HG03342 (cell line): Measurements from ENCODE around the gene RPL22.

Experiments
- ATAC-seq: cut with Tn5 transposase; IDR thresholded peaks from one replicate; pipeline ENCODE4 v1.9.1; 2021; ENCODE audit warnings: mild to moderate bottlenecking, moderate library complexity; ENCODE audit not compliant: unreplicated experiment

The RPL22 gene

DNA sequence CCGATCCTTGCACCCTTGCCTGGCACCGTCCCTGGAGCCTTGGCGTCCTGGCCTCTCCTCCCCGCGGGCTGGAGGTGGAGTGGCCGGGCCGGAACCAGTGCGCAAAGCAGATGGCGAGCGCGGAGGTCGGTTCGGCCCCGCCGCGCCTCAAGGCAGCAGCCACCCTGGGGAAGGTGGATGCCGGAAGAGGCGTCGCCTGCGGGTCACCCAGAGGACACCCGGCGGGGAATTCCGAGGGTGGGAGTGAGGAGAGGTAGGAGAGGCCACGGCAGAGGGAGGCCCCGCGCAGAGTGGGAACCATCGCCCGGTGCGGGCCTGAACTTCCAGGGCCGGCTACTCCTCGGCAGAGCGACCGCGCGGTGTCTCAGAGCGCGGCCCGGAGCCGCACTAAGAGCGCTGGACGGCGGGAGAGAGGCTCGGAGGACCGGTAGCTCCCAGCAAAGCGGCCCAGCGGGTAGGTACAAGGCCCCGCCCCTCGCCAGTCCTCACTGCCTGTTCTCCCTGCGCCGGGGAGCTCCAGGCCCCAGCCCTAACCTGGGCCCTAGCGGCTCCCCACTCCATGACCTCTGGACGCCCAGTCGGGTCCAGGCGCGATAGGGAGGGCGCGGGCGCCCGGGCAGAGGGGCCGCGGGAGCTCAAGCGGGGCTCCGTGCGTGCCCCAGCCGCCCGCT lies 6.6 kb upstream of the RPL22 start, which contains the start of gene RNF207:
Gene RNF207, plus strand, starts transcription at position 271 of the 671 bp plus-strand sequence. CDS start 417 bp downstream, outside the sequence.
- ATAC-seq: peak; percentile 57

DNA sequence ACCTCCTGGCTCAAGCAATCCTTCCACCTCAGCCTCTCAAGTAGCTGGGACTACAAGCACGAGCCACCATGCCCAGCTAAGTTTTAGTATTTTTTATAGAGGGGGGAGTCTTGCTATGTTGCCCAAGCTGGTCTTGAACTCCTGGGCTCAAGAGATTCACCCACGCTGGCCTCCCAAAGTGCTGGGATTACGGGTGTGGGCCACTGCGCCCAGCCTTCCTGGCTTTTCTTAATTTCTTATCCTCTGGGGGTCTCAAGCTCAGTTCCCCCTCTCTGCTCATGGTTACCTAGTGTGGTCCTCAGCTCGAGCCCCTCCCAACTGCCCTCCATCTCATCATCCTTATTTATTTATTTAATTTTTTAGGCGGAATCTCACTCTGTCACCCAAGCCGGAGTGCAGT lies 2.9 kb upstream of the RPL22 start:
- no peak for ATAC-seq

GRCh38 chr1:6200188-6200809 lies 904 bp upstream of the RPL22 start:
- no peak for ATAC-seq

DNA sequence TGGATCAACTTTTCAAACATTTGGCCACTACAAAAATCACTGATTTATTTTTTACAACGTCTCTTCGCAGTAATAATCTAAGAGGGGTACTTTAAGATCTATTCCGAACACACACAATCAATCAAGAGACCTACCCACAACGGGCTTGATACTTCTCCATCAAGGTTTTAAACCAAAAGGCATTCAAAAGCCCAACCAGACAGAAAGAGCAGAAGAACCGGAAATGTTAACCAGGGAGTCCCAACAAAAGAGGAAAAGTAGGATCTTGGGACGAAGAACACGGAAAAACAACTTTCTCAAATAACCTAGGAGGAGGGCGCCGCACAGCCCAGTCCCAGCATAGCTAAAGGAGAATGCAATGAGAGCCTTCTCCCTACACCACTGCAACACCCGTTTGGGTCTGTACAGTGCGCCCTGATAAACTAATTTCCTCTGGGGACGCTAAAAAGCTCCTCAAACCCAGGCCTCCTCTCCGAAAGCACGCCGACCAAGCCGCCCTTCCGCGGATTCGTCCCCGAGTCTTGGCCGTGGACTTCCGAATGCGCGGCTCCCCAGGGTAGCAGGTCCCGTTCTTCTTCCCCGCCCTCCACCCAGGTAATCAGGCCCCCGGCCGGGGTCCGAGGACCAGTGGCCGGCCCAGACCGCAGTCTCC lies 623 bp downstream of the RPL22 start:
- peak; percentile 26 for ATAC-seq

GRCh38 chr1:6197746-6198427 lies 1.5 kb downstream of the RPL22 start:
- no peak for ATAC-seq

DNA sequence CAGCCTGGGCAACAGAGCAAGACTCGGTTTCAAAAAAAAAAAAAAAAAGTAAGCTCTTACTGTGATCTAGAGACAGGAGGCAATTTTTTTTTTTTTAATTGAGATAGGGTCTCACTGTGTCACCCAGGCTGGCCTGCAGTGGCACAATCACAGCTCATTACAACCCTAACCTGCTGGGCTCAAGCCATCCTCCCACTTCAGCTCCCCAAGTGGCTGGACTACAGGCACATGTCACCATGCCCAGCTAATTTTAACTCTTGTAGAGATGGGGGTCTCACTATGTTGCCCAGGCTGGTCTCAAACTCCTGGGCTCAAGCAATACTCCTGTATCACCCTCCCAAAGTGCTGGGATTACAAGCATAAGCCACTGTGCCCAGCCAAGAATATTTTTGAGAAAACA lies 7.4 kb downstream of the RPL22 start:
- no peak for ATAC-seq

- no peak for ATAC-seq
Measured at GRCh38 chr1:6188466-6188865, 10.9 kb downstream of the RPL22 start.

DNA sequence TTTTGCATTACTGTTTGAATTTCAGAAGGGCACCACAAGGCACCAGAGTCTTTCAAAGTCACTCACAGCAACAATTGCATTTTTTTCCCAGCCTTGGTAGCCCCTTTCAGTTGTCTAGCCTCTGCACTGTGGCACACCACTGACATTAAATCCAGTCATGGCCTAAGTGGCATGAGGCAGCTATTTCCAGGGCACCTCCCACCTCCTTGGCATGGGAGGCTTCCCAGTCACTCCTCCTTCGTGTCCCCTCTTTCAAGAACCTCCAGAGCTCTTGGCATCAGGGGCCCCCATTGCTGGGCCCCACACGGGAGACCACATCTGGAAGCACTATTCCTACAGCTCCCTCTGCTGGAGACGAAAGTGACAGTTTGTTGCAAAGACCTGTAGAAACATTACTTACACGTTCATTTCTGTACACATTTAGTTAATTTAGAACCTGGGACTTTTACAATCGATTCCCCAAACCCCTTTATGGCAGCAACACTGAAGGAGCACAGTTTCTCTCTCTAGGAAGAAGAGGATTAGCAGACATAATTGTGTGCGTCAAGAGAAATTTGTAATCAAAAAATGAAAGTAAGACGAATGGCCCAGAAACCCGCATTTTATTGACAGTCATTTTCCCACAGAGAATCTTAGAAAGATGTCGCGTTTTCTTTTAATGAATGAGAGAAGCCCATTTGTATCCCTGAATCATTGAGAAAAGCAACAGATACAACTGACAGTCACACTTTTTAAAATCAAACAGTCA lies 13.6 kb downstream of the RPL22 start:
- no peak for ATAC-seq

GRCh38 chr1:6185151-6185550 lies 14.2 kb downstream of the RPL22 start:
- ATAC-seq: no peak

GRCh38 chr1:6184083-6184783 lies 15.2 kb downstream of the RPL22 start:
- ATAC-seq: no peak

GRCh38 chr1:6183520-6183989 lies 15.8 kb downstream of the RPL22 start:
- ATAC-seq: no peak

DNA sequence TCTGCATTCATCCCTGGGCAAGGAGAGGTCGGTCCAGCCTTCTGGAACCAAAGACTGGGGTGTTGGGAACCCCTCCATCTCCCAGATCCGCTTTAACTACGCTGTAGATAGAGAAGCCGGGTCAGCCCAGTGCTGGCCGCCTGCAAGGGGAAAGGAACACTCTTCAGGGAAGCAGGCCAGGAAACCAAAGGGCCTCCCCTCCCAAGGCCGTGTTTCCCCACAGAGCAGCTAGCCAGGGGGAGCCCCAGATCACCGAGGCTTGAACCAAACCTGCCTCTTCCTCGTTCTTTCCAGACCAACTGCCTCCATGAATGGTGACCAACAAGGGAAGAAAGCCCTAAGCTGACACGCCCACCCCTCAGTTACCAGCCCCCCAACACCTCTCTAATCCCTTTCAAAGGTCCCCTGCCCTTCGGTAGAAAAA lies 18.0 kb downstream of the RPL22 start:
- ATAC-seq: no peak

DNA sequence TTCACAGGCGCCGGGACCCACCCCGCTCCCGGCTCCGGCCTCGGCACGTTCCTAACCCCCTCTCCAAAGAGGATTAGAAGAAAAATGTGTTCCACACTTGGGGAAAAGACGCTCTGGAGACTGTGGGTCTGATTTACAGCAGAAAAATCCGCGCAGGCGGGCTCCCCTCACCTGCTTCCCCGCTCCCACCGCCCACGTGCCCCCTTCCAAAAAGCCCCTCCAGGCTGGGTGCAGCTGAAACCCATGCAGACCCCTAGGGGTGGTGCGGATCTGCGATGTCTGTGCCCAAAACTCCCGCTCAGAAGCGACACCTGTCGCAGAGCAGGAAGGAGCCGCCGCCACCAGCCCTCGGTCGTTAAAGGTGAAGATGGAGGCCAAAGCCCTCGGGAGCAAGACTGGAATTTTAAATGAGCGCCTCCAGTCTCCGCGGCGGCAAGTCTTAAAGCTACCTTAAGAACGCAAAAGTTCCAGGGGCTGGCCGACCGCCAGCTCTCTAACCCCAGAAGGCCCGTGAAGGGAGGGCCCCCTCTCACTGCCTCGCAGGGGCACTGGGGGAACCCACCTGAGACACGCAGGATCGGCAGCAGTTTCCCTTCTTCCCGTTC lies 18.6 kb downstream of the RPL22 start:
- ATAC-seq: no peak

DNA sequence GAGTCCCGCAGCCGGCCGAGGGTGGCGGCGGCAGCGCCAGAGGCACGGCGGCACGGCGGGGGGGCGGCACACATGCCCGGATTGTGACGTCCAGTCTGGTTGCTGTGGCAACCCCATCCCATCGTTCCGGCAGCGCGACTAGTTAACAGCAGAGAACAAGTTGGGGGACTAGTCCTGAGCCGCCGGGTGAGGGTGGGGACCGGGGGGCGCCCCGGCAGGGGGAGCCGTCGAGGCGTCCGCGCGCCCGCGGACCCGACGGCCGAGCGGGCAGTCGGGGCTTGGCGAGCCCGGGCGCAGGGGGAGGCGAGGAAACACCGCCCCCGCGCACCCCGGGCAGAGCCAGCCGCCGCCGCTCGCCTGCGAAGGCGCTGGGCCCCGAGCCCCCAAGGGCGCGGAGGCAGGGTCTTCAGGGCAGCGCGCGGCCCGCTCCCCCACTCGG lies 19.1 kb downstream of the RPL22 start, which contains the start of gene CHD5:
Gene CHD5, minus strand, starts transcription at position 54 of the 439 bp plus-strand sequence. CDS start 298 bp downstream, outside the sequence.
- no peak for ATAC-seq

GRCh38 chr1:6179564-6180175 lies 19.7 kb downstream of the RPL22 start:
- no peak for ATAC-seq

- ATAC-seq: no peak
Measured at GRCh38 chr1:6178751-6179563, 20.4 kb downstream of the RPL22 start.

- no peak for ATAC-seq
Measured at GRCh38 chr1:6177681-6178380, 21.6 kb downstream of the RPL22 start.

GRCh38 chr1:6176779-6177178 lies 22.6 kb downstream of the RPL22 start:
- no peak for ATAC-seq
